Neural cell (in vitro differentiated cells): ENCODE results near the gene COPRS. TPM values are rescaled to one million over a fixed set of nuclear protein-coding genes. Genes with fewer than 3 reads are reported as not detected.

ENCODE experiments used
- H2AFZ ChIP-seq: fragments of 200-600, 300-800 bp; sonication (generic), shearing (Covaris generic); 2 replicates; pipeline ENCODE4 v1.6.0; 2014; ENCODE audit warnings: low read depth, mild to moderate bottlenecking, antibody characterized with exemption, low read length, moderate library complexity
- H3F3A ChIP-seq: fragments of 200-600 bp; shearing (Covaris generic); 2 replicates; pipeline ENCODE4 v1.6.1; 2016; ENCODE audit warnings: mild to moderate bottlenecking, moderate library complexity, mixed read lengths, antibody characterized with exemption, low read length; ENCODE audit not compliant: insufficient read depth, poor library complexity, severe bottlenecking
- H3K27ac ChIP-seq: fragments of 200-600, 300-800 bp; sonication (generic), shearing (Covaris generic); 2 replicates; pipeline ENCODE4 v1.5.1; 2014; ENCODE audit warnings: mild to moderate bottlenecking, low read length, moderate library complexity
- H3K27me3 ChIP-seq: fragments of 300-800, 200-600 bp; sonication (generic), shearing (Covaris generic); 2 replicates; pipeline ENCODE4 v1.6.0; 2014; ENCODE audit warnings: mild to moderate bottlenecking, low read depth, low read length, moderate library complexity; ENCODE audit not compliant: insufficient read depth
- H3K36me3 ChIP-seq: fragments of 300-800, 200-600 bp; sonication (generic), shearing (Covaris generic); 2 replicates; pipeline ENCODE4 v1.5.1; 2014; ENCODE audit warnings: mild to moderate bottlenecking, antibody characterized with exemption, low read length, moderate library complexity; ENCODE audit not compliant: insufficient read depth
- H3K4me2 ChIP-seq: fragments of 300-800, 200-600 bp; sonication (generic), shearing (Covaris generic); 2 replicates; pipeline ENCODE4 v1.6.0; 2014; ENCODE audit warnings: mild to moderate bottlenecking, low read length
- H3K4me3 ChIP-seq: fragments of 300-800, 200-600 bp; sonication (generic), shearing (Covaris generic); 2 replicates; pipeline ENCODE4 v1.5.1; 2014; ENCODE audit warnings: mild to moderate bottlenecking, low read length, moderate library complexity
- H3K79me2 ChIP-seq: fragments of 200-600 bp; shearing (Covaris generic); replicated peaks from 2 replicates; pipeline ENCODE4 v1.6.0; 2014; ENCODE audit warnings: mild to moderate bottlenecking, low read length, moderate library complexity; ENCODE audit not compliant: insufficient read depth
- H3K9ac ChIP-seq: fragments of 300-800, 200-600 bp; sonication (generic), shearing (Covaris generic); 2 replicates; pipeline ENCODE4 v1.6.1; 2016; ENCODE audit warnings: mild to moderate bottlenecking, low read length, mixed read lengths
- H3K9me2 ChIP-seq: fragments of 200-600 bp; shearing (Covaris generic); 2 replicates; pipeline ENCODE4 v1.6.1; 2016; ENCODE audit warnings: mild to moderate bottlenecking, low read length, mixed read lengths; ENCODE audit not compliant: insufficient read depth
- H3K9me3 ChIP-seq: fragments of 200-600, 300-800 bp; sonication (generic), shearing (Covaris generic); 2 replicates; pipeline ENCODE4 v1.6.1; 2016; ENCODE audit warnings: mild to moderate bottlenecking, mixed run types, low read length, moderate library complexity, mixed read lengths
- H4K20me1 ChIP-seq: fragments of 200-600 bp; shearing (Covaris generic); 2 replicates; pipeline ENCODE4 v1.6.1; 2016; ENCODE audit warnings: mild to moderate bottlenecking, mixed run types; ENCODE audit not compliant: insufficient read depth
- CTCF ChIP-seq: fragments of 450-650 bp; IDR thresholded peaks from 2 replicates; pipeline ENCODE4 v1.5.1; 2014; ENCODE audit warnings: antibody characterized with exemption, mild to moderate bottlenecking, moderate library complexity; ENCODE audit not compliant: poor library complexity, severe bottlenecking
- EP300 ChIP-seq: fragments of 450-650 bp; conservative IDR thresholded peaks from 2 replicates; pipeline ENCODE4 v1.6.1; 2014; ENCODE audit warnings: antibody characterized with exemption, mild to moderate bottlenecking, moderate library complexity; ENCODE audit not compliant: poor library complexity, severe bottlenecking
- EZH2 ChIP-seq: fragments of 200-600, 300-800 bp; shearing (Covaris generic), sonication (generic); IDR thresholded peaks from 2 replicates; pipeline ENCODE4 v1.6.1; 2014; ENCODE audit warnings: antibody characterized with exemption, low read length, borderline replicate concordance, mild to moderate bottlenecking; ENCODE audit not compliant: insufficient read depth, poor library complexity, severe bottlenecking
- MXI1 ChIP-seq: fragments of 450-650 bp; conservative IDR thresholded peaks from 2 replicates; pipeline ENCODE4 v1.6.1; 2014; ENCODE audit warnings: antibody characterized with exemption, mild to moderate bottlenecking; ENCODE audit not compliant: poor library complexity, severe bottlenecking
- POLR2AphosphoS5 ChIP-seq: IDR thresholded peaks from 2 replicates; pipeline ENCODE4 v1.6.1; 2012
- RAD21 ChIP-seq: fragments of 450-650 bp; conservative IDR thresholded peaks from 2 replicates; pipeline ENCODE4 v1.6.1; 2014; ENCODE audit warnings: antibody characterized with exemption, mild to moderate bottlenecking, moderate library complexity
- REST ChIP-seq: IDR thresholded peaks from 2 replicates; pipeline ENCODE4 v1.6.1; 2012; ENCODE audit warnings: borderline replicate concordance
- SMC3 ChIP-seq: fragments of 450-650 bp; conservative IDR thresholded peaks from 2 replicates; pipeline ENCODE4 v1.6.1; 2014; ENCODE audit warnings: antibody characterized with exemption, mild to moderate bottlenecking, moderate library complexity; ENCODE audit not compliant: poor library complexity
- TAF1 ChIP-seq: IDR thresholded peaks from 2 replicates; pipeline ENCODE4 v1.6.1; 2012; ENCODE audit warnings: low read depth
- polyA plus RNA-seq: library from polyadenylated mRNA; depleted of rRNA; stranded (reverse); fragments of >200 nt; gene quantifications from 2 replicates; pipeline ENCODE4 v1.2.3, GENCODE V29; 2014

COPRS gene
- polyA plus RNA-seq, 1 donor from 2014 or later, result 67.9 TPM

GRCh38 chr17:31880311-31880710 lies 21.3 kb upstream of the COPRS start:
- Histone ChIP-seq H4K20me1 (no peaks in the 10 kb centered on the region), H3K4me2 (no peak overlapping the region), H3K27me3 (no peaks in the 10 kb centered on the region), H3K36me3 (no peaks in the 10 kb centered on the region), H3K4me3 (no peak overlapping the region), H2AFZ (no peak overlapping the region), H3K9ac (no peak overlapping the region), H3F3A (no peaks in the 10 kb centered on the region), H3K79me2 (no peaks in the 10 kb centered on the region), H3K9me3 (no peaks in the 10 kb centered on the region), H3K9me2 (no peaks in the 10 kb centered on the region), H3K27ac (no peak overlapping the region)
- no peak for TF ChIP-seq SMC3

GRCh38 chr17:31878703-31879073 lies 19.6 kb upstream of the COPRS start:
- Histone ChIP-seq H3K9me3 (no peaks in the 10 kb centered on the region), H3F3A (no peaks in the 10 kb centered on the region), H2AFZ (no peak overlapping the region), H3K9me2 (no peaks in the 10 kb centered on the region), H3K9ac (no peak overlapping the region), H3K27me3 (no peaks in the 10 kb centered on the region), H3K27ac (no peak overlapping the region), H3K4me2 (no peak overlapping the region), H3K79me2 (no peaks in the 10 kb centered on the region), H3K4me3 (no peak overlapping the region), H3K36me3 (no peaks in the 10 kb centered on the region), H4K20me1 (no peaks in the 10 kb centered on the region)
- TF ChIP-seq RAD21 (no peak), POLR2AphosphoS5 (no peak), EZH2 (no peak), TAF1 (no peak), CTCF (no peak), MXI1 (no peak), SMC3 (no peak), REST (no peak), EP300 (no peak)

- TF ChIP-seq RAD21 (no peak), EP300 (no peak), TAF1 (no peak), MXI1 (no peak), POLR2AphosphoS5 (no peak), CTCF (no peak), EZH2 (no peak), REST (no peak), SMC3 (no peak)
- no peak overlapping the region for H3K4me2 ChIP-seq
- H3K27ac ChIP-seq, result no peak overlapping the region
- H2AFZ ChIP-seq, result no peak overlapping the region
- H3K9me3 ChIP-seq, result no peaks in the 10 kb centered on the region
- no peaks in the 10 kb centered on the region for H3K36me3 ChIP-seq
- no peaks in the 10 kb centered on the region for H3K9me2 ChIP-seq
- H3K27me3 ChIP-seq, result no peaks in the 10 kb centered on the region
- no peak overlapping the region for H3K9ac ChIP-seq
- no peaks in the 10 kb centered on the region for H4K20me1 ChIP-seq
- H3K4me3 ChIP-seq, result no peak overlapping the region
- H3K79me2 ChIP-seq, result no peaks in the 10 kb centered on the region
- no peaks in the 10 kb centered on the region for H3F3A ChIP-seq
Observed at GRCh38 chr17:31877911-31878702, 19.1 kb upstream of the COPRS start.
